ENCODE results near the gene ICAM1.

Gene ICAM1

DNA sequence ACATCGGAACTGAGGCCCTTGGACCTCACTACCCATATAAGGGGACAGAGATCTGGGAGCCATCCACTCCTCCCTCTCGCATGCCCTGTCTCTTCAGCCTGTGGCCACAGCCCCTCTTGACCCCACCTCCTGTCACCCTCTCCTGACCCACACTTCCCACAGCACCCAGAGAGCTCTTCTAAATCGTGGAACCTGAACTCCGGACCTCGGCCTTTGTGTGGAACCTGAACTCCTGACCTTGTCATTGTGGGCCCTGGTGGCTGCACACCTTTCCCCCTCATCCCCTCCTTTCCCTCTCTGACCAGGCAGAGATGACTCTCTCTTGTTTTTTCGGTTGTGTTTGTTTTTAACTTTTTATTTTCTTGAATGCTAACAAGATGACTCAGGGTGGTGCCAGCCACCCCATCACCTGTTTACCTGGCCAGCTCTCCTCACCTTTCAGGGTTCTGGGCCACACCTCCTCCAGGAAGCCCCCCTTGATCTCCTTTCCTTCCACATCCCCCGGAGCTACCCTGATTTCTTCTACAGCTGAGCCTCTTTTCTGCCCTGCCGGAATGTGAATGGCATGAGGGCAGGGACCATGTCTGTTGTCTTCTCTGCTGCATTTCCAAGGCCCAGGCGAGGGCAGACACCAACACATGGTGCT, 13.8 kb upstream of the ICAM1 start:
- TF ChIP-seq, protein P1, sequence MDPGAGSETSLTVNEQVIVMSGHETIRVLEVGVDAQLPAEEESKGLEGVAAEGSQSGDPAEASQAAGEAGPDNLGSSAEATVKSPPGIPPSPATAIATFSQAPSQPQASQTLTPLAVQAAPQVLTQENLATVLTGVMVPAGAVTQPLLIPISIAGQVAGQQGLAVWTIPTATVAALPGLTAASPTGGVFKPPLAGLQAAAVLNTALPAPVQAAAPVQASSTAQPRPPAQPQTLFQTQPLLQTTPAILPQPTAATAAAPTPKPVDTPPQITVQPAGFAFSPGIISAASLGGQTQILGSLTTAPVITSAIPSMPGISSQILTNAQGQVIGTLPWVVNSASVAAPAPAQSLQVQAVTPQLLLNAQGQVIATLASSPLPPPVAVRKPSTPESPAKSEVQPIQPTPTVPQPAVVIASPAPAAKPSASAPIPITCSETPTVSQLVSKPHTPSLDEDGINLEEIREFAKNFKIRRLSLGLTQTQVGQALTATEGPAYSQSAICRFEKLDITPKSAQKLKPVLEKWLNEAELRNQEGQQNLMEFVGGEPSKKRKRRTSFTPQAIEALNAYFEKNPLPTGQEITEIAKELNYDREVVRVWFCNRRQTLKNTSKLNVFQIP (CRISPR knock-in tag; IDR thresholded peaks at IDR 0.05; ENCODE audit: borderline replicate concordance, low read depth): no peak
- TF ChIP-seq TOX (CRISPR knock-in tag; IDR thresholded peaks at IDR 0.05; ENCODE audit: borderline replicate concordance) (no peak), ISL1 (CRISPR knock-in tag; IDR thresholded peaks at IDR 0.05) (no peak), ARNTL (CRISPR knock-in tag; IDR thresholded peaks at IDR 0.05; ENCODE audit: borderline replicate concordance, low read depth) (no peak), ZNF8 (CRISPR knock-in tag; IDR thresholded peaks at IDR 0.05) (no peak), SNAI2 (CRISPR knock-in tag; IDR thresholded peaks at IDR 0.05) (no peak), ESRRG (CRISPR knock-in tag; IDR thresholded peaks at IDR 0.05) (no peak), GLIS3 (CRISPR knock-in tag; IDR thresholded peaks at IDR 0.05) (no peak), TCF4 (CRISPR knock-in tag; IDR thresholded peaks at IDR 0.05; ENCODE audit: borderline replicate concordance) (no peak)
- TF ChIP-seq, protein P2, sequence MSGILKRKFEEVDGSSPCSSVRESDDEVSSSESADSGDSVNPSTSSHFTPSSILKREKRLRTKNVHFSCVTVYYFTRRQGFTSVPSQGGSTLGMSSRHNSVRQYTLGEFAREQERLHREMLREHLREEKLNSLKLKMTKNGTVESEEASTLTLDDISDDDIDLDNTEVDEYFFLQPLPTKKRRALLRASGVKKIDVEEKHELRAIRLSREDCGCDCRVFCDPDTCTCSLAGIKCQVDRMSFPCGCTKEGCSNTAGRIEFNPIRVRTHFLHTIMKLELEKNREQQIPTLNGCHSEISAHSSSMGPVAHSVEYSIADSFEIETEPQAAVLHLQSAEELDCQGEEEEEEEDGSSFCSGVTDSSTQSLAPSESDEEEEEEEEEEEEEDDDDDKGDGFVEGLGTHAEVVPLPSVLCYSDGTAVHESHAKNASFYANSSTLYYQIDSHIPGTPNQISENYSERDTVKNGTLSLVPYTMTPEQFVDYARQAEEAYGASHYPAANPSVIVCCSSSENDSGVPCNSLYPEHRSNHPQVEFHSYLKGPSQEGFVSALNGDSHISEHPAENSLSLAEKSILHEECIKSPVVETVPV (CRISPR knock-in tag; IDR thresholded peaks at IDR 0.05): no peak
- TF ChIP-seq, protein P3, sequence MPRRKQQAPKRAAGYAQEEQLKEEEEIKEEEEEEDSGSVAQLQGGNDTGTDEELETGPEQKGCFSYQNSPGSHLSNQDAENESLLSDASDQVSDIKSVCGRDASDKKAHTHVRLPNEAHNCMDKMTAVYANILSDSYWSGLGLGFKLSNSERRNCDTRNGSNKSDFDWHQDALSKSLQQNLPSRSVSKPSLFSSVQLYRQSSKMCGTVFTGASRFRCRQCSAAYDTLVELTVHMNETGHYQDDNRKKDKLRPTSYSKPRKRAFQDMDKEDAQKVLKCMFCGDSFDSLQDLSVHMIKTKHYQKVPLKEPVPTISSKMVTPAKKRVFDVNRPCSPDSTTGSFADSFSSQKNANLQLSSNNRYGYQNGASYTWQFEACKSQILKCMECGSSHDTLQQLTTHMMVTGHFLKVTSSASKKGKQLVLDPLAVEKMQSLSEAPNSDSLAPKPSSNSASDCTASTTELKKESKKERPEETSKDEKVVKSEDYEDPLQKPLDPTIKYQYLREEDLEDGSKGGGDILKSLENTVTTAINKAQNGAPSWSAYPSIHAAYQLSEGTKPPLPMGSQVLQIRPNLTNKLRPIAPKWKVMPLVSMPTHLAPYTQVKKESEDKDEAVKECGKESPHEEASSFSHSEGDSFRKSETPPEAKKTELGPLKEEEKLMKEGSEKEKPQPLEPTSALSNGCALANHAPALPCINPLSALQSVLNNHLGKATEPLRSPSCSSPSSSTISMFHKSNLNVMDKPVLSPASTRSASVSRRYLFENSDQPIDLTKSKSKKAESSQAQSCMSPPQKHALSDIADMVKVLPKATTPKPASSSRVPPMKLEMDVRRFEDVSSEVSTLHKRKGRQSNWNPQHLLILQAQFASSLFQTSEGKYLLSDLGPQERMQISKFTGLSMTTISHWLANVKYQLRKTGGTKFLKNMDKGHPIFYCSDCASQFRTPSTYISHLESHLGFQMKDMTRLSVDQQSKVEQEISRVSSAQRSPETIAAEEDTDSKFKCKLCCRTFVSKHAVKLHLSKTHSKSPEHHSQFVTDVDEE (CRISPR knock-in tag; IDR thresholded peaks at IDR 0.05): no peak
- no peak for ATAC-seq

DNA sequence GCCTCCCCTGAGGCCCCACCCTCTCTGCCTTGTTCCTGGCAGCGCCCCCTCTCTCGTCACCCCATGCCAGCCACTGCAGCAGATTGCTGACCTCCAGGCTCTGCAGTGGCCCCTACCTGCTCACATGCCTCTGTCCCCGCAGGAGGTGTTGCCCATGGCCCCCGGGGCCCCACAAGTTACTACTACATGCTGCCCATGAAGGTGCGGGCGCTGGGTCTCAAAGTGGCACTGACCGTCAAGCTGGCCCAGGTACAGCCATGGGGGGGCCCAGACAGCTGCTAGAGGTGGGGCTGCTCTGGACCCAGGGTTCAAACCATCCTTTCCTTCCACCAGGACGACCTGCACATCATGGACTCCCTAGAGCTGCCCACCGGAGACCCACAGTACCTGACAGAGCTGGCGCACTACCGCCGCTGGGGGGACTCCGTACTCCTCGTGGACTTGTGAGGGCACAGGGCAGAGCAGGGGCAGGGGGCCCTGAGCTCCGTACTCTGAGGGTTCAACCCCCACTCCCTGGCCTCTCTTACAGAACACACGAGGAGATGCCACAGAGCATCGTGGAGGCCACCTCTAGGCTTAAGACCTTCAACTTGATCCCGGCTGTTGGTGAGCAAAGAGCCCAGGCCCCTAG, 12.7 kb upstream of the ICAM1 start:
- no peak for ATAC-seq
- TF ChIP-seq CSDC2 (CRISPR knock-in tag; IDR thresholded peaks at IDR 0.05): no peak
- no peak for TF ChIP-seq ESRRG (CRISPR knock-in tag; IDR thresholded peaks at IDR 0.05)
- no peak for TF ChIP-seq OSR1 (CRISPR knock-in tag; IDR thresholded peaks at IDR 0.05)
- TF ChIP-seq ZNF565 (CRISPR knock-in tag; conservative IDR thresholded peaks at IDR 0.05; ENCODE audit: low read depth): no peak
- TF ChIP-seq SNAI2 (CRISPR knock-in tag; IDR thresholded peaks at IDR 0.05): no peak
- no peak for TF ChIP-seq ZFP30 (CRISPR knock-in tag; IDR thresholded peaks at IDR 0.05)
- TF ChIP-seq, protein P4, sequence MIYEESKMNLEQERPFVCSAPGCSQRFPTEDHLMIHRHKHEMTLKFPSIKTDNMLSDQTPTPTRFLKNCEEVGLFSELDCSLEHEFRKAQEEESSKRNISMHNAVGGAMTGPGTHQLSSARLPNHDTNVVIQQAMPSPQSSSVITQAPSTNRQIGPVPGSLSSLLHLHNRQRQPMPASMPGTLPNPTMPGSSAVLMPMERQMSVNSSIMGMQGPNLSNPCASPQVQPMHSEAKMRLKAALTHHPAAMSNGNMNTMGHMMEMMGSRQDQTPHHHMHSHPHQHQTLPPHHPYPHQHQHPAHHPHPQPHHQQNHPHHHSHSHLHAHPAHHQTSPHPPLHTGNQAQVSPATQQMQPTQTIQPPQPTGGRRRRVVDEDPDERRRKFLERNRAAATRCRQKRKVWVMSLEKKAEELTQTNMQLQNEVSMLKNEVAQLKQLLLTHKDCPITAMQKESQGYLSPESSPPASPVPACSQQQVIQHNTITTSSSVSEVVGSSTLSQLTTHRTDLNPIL (CRISPR knock-in tag; IDR thresholded peaks at IDR 0.05; ENCODE audit: low read depth): no peak
- TF ChIP-seq, protein P5, sequence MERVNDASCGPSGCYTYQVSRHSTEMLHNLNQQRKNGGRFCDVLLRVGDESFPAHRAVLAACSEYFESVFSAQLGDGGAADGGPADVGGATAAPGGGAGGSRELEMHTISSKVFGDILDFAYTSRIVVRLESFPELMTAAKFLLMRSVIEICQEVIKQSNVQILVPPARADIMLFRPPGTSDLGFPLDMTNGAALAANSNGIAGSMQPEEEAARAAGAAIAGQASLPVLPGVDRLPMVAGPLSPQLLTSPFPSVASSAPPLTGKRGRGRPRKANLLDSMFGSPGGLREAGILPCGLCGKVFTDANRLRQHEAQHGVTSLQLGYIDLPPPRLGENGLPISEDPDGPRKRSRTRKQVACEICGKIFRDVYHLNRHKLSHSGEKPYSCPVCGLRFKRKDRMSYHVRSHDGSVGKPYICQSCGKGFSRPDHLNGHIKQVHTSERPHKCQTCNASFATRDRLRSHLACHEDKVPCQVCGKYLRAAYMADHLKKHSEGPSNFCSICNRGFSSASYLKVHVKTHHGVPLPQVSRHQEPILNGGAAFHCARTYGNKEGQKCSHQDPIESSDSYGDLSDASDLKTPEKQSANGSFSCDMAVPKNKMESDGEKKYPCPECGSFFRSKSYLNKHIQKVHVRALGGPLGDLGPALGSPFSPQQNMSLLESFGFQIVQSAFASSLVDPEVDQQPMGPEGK (CRISPR knock-in tag; IDR thresholded peaks at IDR 0.05; ENCODE audit: borderline replicate concordance): no peak
- TF ChIP-seq ARNTL (CRISPR knock-in tag; IDR thresholded peaks at IDR 0.05; ENCODE audit: borderline replicate concordance, low read depth): no peak
- no peak for TF ChIP-seq ZNF8 (CRISPR knock-in tag; IDR thresholded peaks at IDR 0.05)
- no peak for TF ChIP-seq TOX (CRISPR knock-in tag; IDR thresholded peaks at IDR 0.05; ENCODE audit: borderline replicate concordance)
- TF ChIP-seq ISL1 (CRISPR knock-in tag; IDR thresholded peaks at IDR 0.05): no peak

DNA sequence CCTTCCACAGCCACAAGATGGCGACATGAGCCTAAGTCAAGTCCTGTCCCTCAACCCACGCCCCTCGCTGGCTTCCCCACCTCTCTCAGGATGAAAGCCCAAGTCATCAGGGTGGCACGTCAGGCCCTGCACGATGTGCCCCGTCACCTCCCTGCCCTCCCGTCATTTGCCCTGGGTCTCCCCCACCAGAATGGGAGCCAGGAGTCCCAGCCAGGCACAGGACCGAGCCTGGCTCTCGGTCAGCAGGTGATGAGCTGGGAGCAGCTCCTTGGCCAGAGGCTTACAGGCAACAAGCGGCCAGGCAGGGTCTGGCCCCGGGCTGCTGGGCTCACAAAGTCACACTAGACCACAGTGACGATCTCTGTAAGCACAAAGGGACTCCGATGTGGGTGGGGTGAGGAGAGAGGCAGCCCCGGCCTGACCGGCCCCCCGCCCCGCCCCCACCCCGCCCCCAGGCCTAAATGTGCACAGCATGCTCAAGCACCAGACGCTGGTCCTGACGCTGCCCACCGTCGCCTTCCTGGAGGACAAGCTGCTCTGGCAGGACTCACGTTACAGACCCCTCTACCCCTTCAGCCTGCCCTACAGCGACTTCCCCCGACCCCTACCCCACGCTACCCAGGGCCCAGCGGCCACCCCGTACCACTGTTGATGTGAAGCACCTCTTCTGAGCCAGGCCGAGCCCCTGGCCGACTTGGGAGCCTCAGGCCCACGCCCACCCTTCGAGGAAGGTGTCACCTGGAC, 11.6 kb upstream of the ICAM1 start:
- ATAC-seq: peak; percentile 75
- TF ChIP-seq, protein P3 (CRISPR knock-in tag; IDR thresholded peaks at IDR 0.05): no peak
- no peak for TF ChIP-seq TCF4 (CRISPR knock-in tag; IDR thresholded peaks at IDR 0.05; ENCODE audit: borderline replicate concordance)
- TF ChIP-seq, protein P4 (CRISPR knock-in tag; IDR thresholded peaks at IDR 0.05; ENCODE audit: low read depth): no peak
- TF ChIP-seq ISL1 (CRISPR knock-in tag; IDR thresholded peaks at IDR 0.05): no peak
- TF ChIP-seq ZFP30 (CRISPR knock-in tag; IDR thresholded peaks at IDR 0.05): no peak
- no peak for TF ChIP-seq ZFP3 (CRISPR knock-in tag; IDR thresholded peaks at IDR 0.05)
- no peak for TF ChIP-seq OSR1 (CRISPR knock-in tag; IDR thresholded peaks at IDR 0.05)
- TF ChIP-seq ZC3H10 (CRISPR knock-in tag; IDR thresholded peaks at IDR 0.05): no peak
- no peak for TF ChIP-seq ZNF8 (CRISPR knock-in tag; IDR thresholded peaks at IDR 0.05)
- no peak for TF ChIP-seq PPARA (CRISPR knock-in tag; IDR thresholded peaks at IDR 0.05; ENCODE audit: borderline replicate concordance)
- no peak for TF ChIP-seq CSDC2 (CRISPR knock-in tag; IDR thresholded peaks at IDR 0.05)

Measured in SK-N-SH treated with all-trans-retinoic acid at 6 μM for 48 hours (cell line).